Measurements from ENCODE around the gene ALCAM.

Gene ALCAM

GRCh38 chr3:105553851-105554250 is 187.1 kb downstream of the ALCAM start:
- TF ChIP-seq TAF1 (IDR thresholded peaks at IDR 0.05; ENCODE audit: borderline replicate concordance, insufficient read depth, low read length), result no peak
- no peak for TF ChIP-seq POLR2AphosphoS5 (IDR thresholded peaks at IDR 0.05; ENCODE audit: low read depth, low read length)

- no peak for TF ChIP-seq FOXP2 (optimal IDR thresholded peaks at IDR 0.05; ENCODE audit: borderline replicate concordance, extremely low read depth, extremely low read length, insufficient read depth)
- TF ChIP-seq REST (IDR thresholded peaks at IDR 0.05; ENCODE audit: insufficient read depth in 1 of 2, low read depth in 2 of 2, low read length in 2 of 2), result no peak
- no peak for TF ChIP-seq SIN3A (IDR thresholded peaks at IDR 0.05; ENCODE audit: borderline replicate concordance, insufficient read depth, low read length)
- no peak for TF ChIP-seq POLR2AphosphoS5 (IDR thresholded peaks at IDR 0.05; ENCODE audit: low read depth, low read length)
- no peak for TF ChIP-seq TAF1 (IDR thresholded peaks at IDR 0.05; ENCODE audit: borderline replicate concordance, insufficient read depth, low read length)
Observed at GRCh38 chr3:105555206-105555605, 188.5 kb downstream of the ALCAM start.

DNA sequence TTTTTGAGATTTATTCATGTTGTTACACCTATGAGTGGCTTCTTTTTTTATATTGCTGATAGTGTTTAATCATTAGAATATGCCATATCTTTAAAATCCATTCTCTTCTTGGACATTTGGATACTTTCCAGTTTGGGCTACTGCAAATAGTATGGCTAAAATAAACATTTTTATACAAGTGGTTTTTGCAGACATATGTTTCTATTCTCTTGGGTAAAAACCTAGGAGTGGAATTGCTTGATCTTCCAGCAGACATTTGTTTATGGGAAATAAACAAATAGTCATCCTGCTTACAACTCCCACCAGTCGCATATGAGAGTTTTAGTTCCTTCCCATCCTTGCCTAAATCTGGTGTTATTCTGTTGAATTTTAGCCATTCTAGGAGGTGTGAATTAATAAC is 193.1 kb downstream of the ALCAM start:
- TF ChIP-seq SIN3A (IDR thresholded peaks at IDR 0.05; ENCODE audit: borderline replicate concordance, insufficient read depth, low read length), result no peak
- TF ChIP-seq POLR2AphosphoS5 (IDR thresholded peaks at IDR 0.05; ENCODE audit: low read depth, low read length), result no peak
- no peak for TF ChIP-seq REST (IDR thresholded peaks at IDR 0.05; ENCODE audit: insufficient read depth in 1 of 2, low read depth in 2 of 2, low read length in 2 of 2)
- no peak for TF ChIP-seq FOXP2 (optimal IDR thresholded peaks at IDR 0.05; ENCODE audit: borderline replicate concordance, extremely low read depth, extremely low read length, insufficient read depth)
- TF ChIP-seq TAF1 (IDR thresholded peaks at IDR 0.05; ENCODE audit: borderline replicate concordance, insufficient read depth, low read length), result no peak

DNA sequence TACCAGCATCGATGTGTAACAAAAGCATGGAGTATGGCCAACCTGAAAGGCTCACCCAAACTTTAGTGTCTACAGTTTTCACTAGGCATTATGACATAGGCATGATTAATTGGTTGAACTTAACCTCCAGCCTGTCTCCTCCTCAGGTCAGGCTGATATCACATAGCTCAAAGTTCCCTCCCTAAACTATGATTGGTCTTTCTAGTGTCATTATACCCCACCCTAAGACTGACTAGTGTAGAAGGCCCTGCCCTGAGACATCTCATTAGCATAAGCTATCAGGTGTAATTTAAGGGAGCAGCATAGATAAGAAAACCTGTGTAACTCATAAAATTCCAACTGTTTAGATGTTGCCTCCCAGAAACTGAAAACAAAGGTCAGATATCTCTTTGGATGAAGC is 195.2 kb downstream of the ALCAM start:
- TF ChIP-seq TAF1 (IDR thresholded peaks at IDR 0.05; ENCODE audit: borderline replicate concordance, insufficient read depth, low read length) (no peak), SIN3A (IDR thresholded peaks at IDR 0.05; ENCODE audit: borderline replicate concordance, insufficient read depth, low read length) (no peak), POLR2AphosphoS5 (IDR thresholded peaks at IDR 0.05; ENCODE audit: low read depth, low read length) (no peak), REST (IDR thresholded peaks at IDR 0.05; ENCODE audit: insufficient read depth in 1 of 2, low read depth in 2 of 2, low read length in 2 of 2) (no peak), FOXP2 (optimal IDR thresholded peaks at IDR 0.05; ENCODE audit: borderline replicate concordance, extremely low read depth, extremely low read length, insufficient read depth) (no peak)

DNA sequence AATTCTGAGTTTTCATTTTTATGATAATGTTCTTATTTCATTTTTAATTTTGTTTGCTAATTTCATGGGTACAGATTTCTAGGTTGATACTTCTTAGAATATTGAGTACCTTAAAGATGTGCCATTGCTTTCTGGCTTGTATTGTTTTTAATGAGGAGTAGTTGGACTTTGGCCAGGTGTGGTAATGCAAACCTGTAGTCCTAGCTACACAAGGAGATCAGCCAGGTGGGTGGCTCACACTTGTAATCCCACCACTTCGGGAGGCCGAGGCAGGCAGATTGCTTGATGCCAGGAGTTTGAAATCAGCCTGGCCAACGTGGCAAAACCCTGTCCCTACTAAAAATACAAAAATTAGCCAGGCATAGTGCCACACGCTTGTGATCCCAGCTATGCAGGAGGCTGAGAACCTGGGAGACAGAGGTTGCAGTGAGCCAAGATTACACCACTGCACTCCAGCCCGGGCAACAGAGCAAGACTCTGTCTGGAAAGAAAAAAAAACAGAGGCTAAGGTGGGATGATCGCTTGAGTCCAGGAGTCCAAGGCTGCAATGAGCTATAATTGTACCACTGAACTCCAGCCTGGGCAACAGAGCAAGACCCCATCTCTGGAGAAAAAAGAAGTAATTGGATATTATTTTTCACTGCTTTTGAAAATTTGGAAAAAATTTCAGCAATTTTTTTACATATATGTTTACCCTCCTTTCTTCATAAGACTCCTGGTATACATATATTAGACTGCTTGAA is 198.0 kb downstream of the ALCAM start:
- TF ChIP-seq REST (IDR thresholded peaks at IDR 0.05; ENCODE audit: insufficient read depth in 1 of 2, low read depth in 2 of 2, low read length in 2 of 2), result no peak
- no peak for TF ChIP-seq FOXP2 (optimal IDR thresholded peaks at IDR 0.05; ENCODE audit: borderline replicate concordance, extremely low read depth, extremely low read length, insufficient read depth)
- no peak for TF ChIP-seq POLR2AphosphoS5 (IDR thresholded peaks at IDR 0.05; ENCODE audit: low read depth, low read length)
- no peak for TF ChIP-seq TAF1 (IDR thresholded peaks at IDR 0.05; ENCODE audit: borderline replicate concordance, insufficient read depth, low read length)
- no peak for TF ChIP-seq SIN3A (IDR thresholded peaks at IDR 0.05; ENCODE audit: borderline replicate concordance, insufficient read depth, low read length)
